GM12874 (cell line): ENCODE data around the gene RPLP2.

ENCODE experiments used
- CTCF ChIP-seq: IDR thresholded peaks from 2 replicates; pipeline ENCODE4 v1.5.1; 2011; ENCODE audit warnings: low read depth, mild to moderate bottlenecking, control low read depth, low read length, moderate library complexity; ENCODE audit not compliant: insufficient read depth

The RPLP2 gene

GRCh38 chr11:787084-787675 is 22.6 kb upstream of the RPLP2 start:
- TF ChIP-seq CTCF: no peak

GRCh38 chr11:788009-788640 is 21.6 kb upstream of the RPLP2 start:
- TF ChIP-seq CTCF: 0 out of 2 replicates have a peak, but pooled peaks have one; percentile 12

GRCh38 chr11:788953-789940 is 20.5 kb upstream of the RPLP2 start:
- TF ChIP-seq CTCF: no peak

- TF ChIP-seq CTCF: no peak
Measured at GRCh38 chr11:789943-790342, 19.8 kb upstream of the RPLP2 start, which contains the start of gene CEND1. Gene CEND1 (minus strand): TSS chr11:790090. CDS start chr11:788576, 1,514 bp downstream.

GRCh38 chr11:790721-791564 is 18.8 kb upstream of the RPLP2 start:
- no peak for TF ChIP-seq CTCF

GRCh38 chr11:791658-792534 is 17.9 kb upstream of the RPLP2 start:
- no peak for TF ChIP-seq CTCF
